Parathyroid adenoma (tissue), 2 donors: ENCODE measurements around the gene SNX25.

Experiments used
- H2AFZ ChIP-seq: fragments of 300-600 bp; sonication (generic); one replicate; pipeline ENCODE4 v1.7.0; 2017; ENCODE audit warnings: antibody characterized with exemption, mild to moderate bottlenecking
- H3K27ac ChIP-seq: fragments of 300-600 bp; sonication (generic); one replicate; pipeline ENCODE4 v1.7.0; 2017
- H3K27me3 ChIP-seq: fragments of 300-600 bp; sonication (generic); one replicate; pipeline ENCODE4 v1.7.0; 2017; ENCODE audit warnings: low read length; ENCODE audit not compliant: control insufficient read depth, insufficient read depth
- H3K36me3 ChIP-seq: fragments of 300-600 bp; sonication (generic); one replicate; pipeline ENCODE4 v1.7.0; 2017; ENCODE audit warnings: low read length; ENCODE audit not compliant: control insufficient read depth, insufficient read depth
- H3K4me1 ChIP-seq: fragments of 300-600 bp; sonication (generic); one replicate; pipeline ENCODE4 v1.7.0; 2017; ENCODE audit warnings: control low read depth
- H3K4me2 ChIP-seq: fragments of 300-600 bp; sonication (generic); one replicate; pipeline ENCODE4 v1.7.0; 2017; ENCODE audit warnings: low read length
- H3K4me3 ChIP-seq: fragments of 300-600 bp; sonication (generic); one replicate; pipeline ENCODE4 v1.7.0; 2017; ENCODE audit warnings: low read depth, low read length
- H3K79me2 ChIP-seq: fragments of 300-600 bp; sonication (generic); one replicate; pipeline ENCODE4 v1.7.0; 2017; ENCODE audit warnings: control low read depth
- H3K9ac ChIP-seq: fragments of 300-600 bp; sonication (generic); one replicate; pipeline ENCODE4 v1.7.0; 2017; ENCODE audit warnings: mild to moderate bottlenecking
- H3K9me3 ChIP-seq: fragments of 300-600 bp; sonication (generic); one replicate; pipeline ENCODE4 v1.7.0; 2017; ENCODE audit warnings: low read length; ENCODE audit not compliant: control insufficient read depth
- TF ChIP-seq, protein P1 (sequence below): fragments of 300-600 bp; sonication (generic); IDR thresholded peaks from one replicate; pipeline ENCODE4 v1.7.0; 2017; ENCODE audit warnings: antibody characterized with exemption, mild to moderate bottlenecking
- donor health status: primary hyperparathyroidism.

Gene SNX25

DNA sequence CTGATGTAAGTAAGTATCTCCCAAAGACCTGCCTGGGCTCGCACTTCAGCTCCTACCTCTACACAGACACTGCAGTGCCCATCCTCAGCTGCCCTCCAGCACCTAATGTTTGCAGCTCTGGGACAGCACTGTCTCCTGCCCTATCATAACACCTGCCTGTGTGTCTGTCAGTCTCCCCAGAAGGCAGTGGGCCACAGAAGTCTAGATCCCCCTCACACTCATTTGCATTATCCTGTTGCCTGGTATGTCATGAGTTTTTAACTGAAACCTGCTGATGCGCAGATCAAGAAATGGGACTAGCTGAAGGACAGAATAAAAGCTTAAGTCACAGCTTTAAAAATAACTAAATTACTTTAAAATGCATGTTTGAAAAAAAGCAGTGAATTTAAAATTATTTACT is 143.3 kb downstream of the SNX25 start:
- TF ChIP-seq, protein P1, sequence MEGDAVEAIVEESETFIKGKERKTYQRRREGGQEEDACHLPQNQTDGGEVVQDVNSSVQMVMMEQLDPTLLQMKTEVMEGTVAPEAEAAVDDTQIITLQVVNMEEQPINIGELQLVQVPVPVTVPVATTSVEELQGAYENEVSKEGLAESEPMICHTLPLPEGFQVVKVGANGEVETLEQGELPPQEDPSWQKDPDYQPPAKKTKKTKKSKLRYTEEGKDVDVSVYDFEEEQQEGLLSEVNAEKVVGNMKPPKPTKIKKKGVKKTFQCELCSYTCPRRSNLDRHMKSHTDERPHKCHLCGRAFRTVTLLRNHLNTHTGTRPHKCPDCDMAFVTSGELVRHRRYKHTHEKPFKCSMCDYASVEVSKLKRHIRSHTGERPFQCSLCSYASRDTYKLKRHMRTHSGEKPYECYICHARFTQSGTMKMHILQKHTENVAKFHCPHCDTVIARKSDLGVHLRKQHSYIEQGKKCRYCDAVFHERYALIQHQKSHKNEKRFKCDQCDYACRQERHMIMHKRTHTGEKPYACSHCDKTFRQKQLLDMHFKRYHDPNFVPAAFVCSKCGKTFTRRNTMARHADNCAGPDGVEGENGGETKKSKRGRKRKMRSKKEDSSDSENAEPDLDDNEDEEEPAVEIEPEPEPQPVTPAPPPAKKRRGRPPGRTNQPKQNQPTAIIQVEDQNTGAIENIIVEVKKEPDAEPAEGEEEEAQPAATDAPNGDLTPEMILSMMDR, result no peak
- Histone ChIP-seq H3K9ac (no peak overlapping the region), H3K36me3 (no peaks in the 10 kb centered on the region), H3K4me2 (no peak overlapping the region), H2AFZ (no peak overlapping the region), H3K4me1 (no peaks in the 10 kb centered on the region), H3K27ac (no peak overlapping the region), H3K4me3 (no peak overlapping the region), H3K79me2 (no peaks in the 10 kb centered on the region), H3K9me3 (no peaks in the 10 kb centered on the region), H3K27me3 (no peaks in the 10 kb centered on the region)

DNA sequence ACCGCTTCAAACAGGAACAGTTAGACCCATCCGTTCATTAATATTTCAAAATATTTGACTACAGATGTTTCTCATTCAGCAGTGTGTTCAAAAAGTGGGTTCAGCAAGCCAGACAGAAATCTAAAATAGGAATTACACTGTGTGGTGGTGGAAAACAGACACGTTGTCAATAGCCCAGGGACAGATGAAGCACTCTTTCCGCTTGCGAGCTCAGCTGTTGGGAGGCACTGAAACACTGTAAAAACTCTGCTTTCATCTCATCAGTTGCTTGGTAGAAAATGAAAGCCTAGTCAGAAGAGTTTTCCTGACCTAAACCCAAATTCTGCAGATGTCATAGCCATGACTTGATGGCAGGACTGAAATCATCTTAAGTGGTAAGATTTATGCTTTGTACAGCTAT is 147.8 kb downstream of the SNX25 start:
- H3K4me1 ChIP-seq, result no peaks in the 10 kb centered on the region
- no peaks in the 10 kb centered on the region for H3K9me3 ChIP-seq
- H3K4me2 ChIP-seq, result no peak overlapping the region
- H2AFZ ChIP-seq, result no peak overlapping the region
- TF ChIP-seq, protein P1, result no peak
- no peaks in the 10 kb centered on the region for H3K27me3 ChIP-seq
- H3K9ac ChIP-seq, result no peak overlapping the region
- H3K79me2 ChIP-seq, result no peaks in the 10 kb centered on the region
- H3K4me3 ChIP-seq, result no peak overlapping the region
- no peak overlapping the region for H3K27ac ChIP-seq
- H3K36me3 ChIP-seq, result no peaks in the 10 kb centered on the region

DNA sequence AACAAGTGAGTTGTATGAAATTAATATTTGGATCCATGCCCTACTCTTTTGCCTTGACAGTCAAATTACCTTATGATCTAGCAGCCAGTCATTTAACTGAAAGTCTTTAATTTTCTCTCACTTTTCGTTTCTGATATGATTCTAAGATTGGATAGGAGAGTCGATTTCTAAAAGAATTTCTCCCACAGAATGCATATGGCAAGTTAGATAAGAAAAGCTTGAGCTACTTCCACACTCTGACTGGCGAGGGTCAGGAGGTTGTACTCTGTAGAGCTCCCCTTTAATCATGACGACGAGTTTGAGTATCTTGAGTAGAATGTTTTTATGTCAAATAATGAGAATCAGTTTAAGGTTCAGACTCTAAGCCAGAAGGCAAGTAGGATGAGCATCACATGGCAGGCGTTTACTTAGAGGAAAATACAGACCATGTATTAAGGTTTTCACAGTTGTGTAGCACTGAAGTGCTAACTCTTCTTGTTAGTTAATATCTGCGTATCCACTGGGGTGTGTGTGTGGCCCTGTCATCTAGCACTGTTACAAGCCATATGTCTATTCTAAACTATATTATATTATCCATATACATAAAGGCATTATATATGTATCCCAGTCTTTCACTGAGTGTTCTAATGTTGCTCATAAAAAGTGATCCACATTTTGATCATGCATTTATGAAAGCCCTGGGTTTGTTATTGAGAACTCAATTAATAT is 148.5 kb downstream of the SNX25 start:
- TF ChIP-seq, protein P1, result no peak
- Histone ChIP-seq H3K79me2 (no peaks in the 10 kb centered on the region), H3K4me1 (no peaks in the 10 kb centered on the region), H3K9me3 (no peaks in the 10 kb centered on the region), H2AFZ (no peak overlapping the region), H3K27me3 (no peaks in the 10 kb centered on the region), H3K9ac (no peak overlapping the region), H3K36me3 (no peaks in the 10 kb centered on the region), H3K4me3 (no peak overlapping the region), H3K27ac (no peak overlapping the region), H3K4me2 (no peak overlapping the region)

DNA sequence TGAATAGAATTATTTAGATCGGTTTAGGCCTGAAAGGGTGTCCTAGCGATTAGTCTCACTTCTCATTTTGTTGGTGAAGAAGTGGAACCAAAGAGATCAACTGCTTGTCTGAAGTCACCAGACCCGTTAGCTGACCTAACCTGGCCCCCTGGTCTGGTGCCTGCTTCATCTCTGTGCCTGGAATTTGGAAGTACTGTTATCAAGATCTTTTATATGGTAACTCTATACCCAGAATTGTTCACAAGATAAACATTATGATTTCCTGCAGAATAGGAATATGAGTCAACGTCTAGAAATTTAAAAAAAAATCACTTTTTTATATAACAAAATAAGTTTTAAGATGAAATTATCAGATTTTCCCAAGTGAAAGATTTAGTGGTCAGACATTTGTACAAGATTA is 149.1 kb downstream of the SNX25 start:
- TF ChIP-seq, protein P1, result no peak

DNA sequence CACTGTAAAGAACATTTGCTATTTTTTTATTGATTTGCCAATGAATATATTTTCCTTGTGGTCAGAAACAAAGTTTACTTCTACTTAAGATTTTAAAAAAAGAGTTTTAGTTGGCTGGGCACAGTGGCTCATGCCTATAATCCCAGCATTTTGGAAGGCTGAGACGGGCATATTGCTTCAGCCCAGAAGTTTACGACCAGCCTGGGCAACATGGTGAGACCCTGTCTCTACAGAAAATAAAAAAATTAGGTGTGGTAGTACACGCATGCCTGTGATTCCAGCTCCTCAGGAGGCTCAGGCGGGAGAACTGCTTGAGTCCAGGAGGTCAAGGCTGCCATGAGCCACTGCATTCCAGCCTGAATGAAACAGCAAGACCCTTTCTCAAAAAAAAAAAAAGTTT is 149.6 kb downstream of the SNX25 start:
- no peak overlapping the region for H3K4me2 ChIP-seq

More for the DNA sequence above, 149.1 kb downstream of the SNX25 start:
- no peak overlapping the region for H3K27ac ChIP-seq
- H3K79me2 ChIP-seq, result no peaks in the 10 kb centered on the region
- H2AFZ ChIP-seq, result no peak overlapping the region
- H3K4me1 ChIP-seq, result no peaks in the 10 kb centered on the region
- H3K36me3 ChIP-seq, result no peaks in the 10 kb centered on the region
- no peaks in the 10 kb centered on the region for H3K9me3 ChIP-seq
- no peaks in the 10 kb centered on the region for H3K27me3 ChIP-seq
- H3K4me2 ChIP-seq, result no peak overlapping the region
- H3K4me3 ChIP-seq, result no peak overlapping the region
- H3K9ac ChIP-seq, result no peak overlapping the region

More for the DNA sequence above, 149.6 kb downstream of the SNX25 start:
- no peak overlapping the region for H3K9ac ChIP-seq
- no peak overlapping the region for H2AFZ ChIP-seq
- H3K79me2 ChIP-seq, result no peaks in the 10 kb centered on the region
- no peak overlapping the region for H3K4me3 ChIP-seq
- TF ChIP-seq, protein P1, result no peak
- H3K4me1 ChIP-seq, result no peaks in the 10 kb centered on the region
- no peaks in the 10 kb centered on the region for H3K36me3 ChIP-seq
- no peak overlapping the region for H3K27ac ChIP-seq
- H3K27me3 ChIP-seq, result no peaks in the 10 kb centered on the region
- H3K9me3 ChIP-seq, result no peaks in the 10 kb centered on the region
